HL-60 (cell line): Measurements from ENCODE around the gene OSBPL10.

ENCODE experiments used
- GABPA ChIP-seq: IDR thresholded peaks from 2 replicates; pipeline ENCODE4 v1.6.1; 2012; ENCODE audit warnings: low read depth
- POLR2AphosphoS5 ChIP-seq: IDR thresholded peaks from 2 replicates; pipeline ENCODE4 v1.6.1; 2012; ENCODE audit warnings: low read depth
- REST ChIP-seq: IDR thresholded peaks from 2 replicates; pipeline ENCODE4 v1.6.1; 2012; ENCODE audit warnings: low read depth; ENCODE audit not compliant: insufficient replicate concordance
- SPI1 ChIP-seq: IDR thresholded peaks from 2 replicates; pipeline ENCODE4 v1.6.1; 2012; ENCODE audit warnings: low read depth, mild to moderate bottlenecking, borderline replicate concordance
- TF ChIP-seq, protein P1 (sequence below): IDR thresholded peaks from one replicate; pipeline ENCODE4 v1.5.1; 2011; ENCODE audit warnings: low read length, control low read depth, inconsistent platforms; ENCODE audit not compliant: insufficient read depth

GRCh38 chr3:31762097-31762764 is 218.8 kb downstream of the OSBPL10 start:
- TF ChIP-seq, protein P1, sequence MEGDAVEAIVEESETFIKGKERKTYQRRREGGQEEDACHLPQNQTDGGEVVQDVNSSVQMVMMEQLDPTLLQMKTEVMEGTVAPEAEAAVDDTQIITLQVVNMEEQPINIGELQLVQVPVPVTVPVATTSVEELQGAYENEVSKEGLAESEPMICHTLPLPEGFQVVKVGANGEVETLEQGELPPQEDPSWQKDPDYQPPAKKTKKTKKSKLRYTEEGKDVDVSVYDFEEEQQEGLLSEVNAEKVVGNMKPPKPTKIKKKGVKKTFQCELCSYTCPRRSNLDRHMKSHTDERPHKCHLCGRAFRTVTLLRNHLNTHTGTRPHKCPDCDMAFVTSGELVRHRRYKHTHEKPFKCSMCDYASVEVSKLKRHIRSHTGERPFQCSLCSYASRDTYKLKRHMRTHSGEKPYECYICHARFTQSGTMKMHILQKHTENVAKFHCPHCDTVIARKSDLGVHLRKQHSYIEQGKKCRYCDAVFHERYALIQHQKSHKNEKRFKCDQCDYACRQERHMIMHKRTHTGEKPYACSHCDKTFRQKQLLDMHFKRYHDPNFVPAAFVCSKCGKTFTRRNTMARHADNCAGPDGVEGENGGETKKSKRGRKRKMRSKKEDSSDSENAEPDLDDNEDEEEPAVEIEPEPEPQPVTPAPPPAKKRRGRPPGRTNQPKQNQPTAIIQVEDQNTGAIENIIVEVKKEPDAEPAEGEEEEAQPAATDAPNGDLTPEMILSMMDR, result no peak
- TF ChIP-seq REST (no peak), POLR2AphosphoS5 (no peak), GABPA (no peak), SPI1 (no peak)
